GM18511 (cell line): ENCODE data around the gene CXXC5.

Experiments used
- ATAC-seq: cut with Tn5 transposase; IDR thresholded peaks from one replicate; pipeline ENCODE4 v1.9.1; 2021; ENCODE audit warnings: mild to moderate bottlenecking, moderate library complexity; ENCODE audit not compliant: unreplicated experiment

The CXXC5 gene

GRCh38 chr5:139678751-139679750 is 30.9 kb downstream of the CXXC5 start:
- no peak for ATAC-seq

GRCh38 chr5:139680368-139681111 is 32.4 kb downstream of the CXXC5 start:
- ATAC-seq: no peak

- ATAC-seq: no peak
Measured at GRCh38 chr5:139681112-139681458, 32.9 kb downstream of the CXXC5 start.

GRCh38 chr5:139681466-139681865 is 33.3 kb downstream of the CXXC5 start:
- ATAC-seq: no peak

GRCh38 chr5:139682016-139682975 is 34.1 kb downstream of the CXXC5 start:
- ATAC-seq: no peak

GRCh38 chr5:139683295-139684271 is 35.4 kb downstream of the CXXC5 start:
- ATAC-seq: no peak

GRCh38 chr5:139684350-139684880 is 36.3 kb downstream of the CXXC5 start:
- ATAC-seq: no peak

- no peak for ATAC-seq
Measured at GRCh38 chr5:139684881-139685749, 37.0 kb downstream of the CXXC5 start.

- no peak for ATAC-seq
Measured at GRCh38 chr5:139685886-139686285, 37.7 kb downstream of the CXXC5 start.

- no peak for ATAC-seq
Measured at GRCh38 chr5:139686356-139686705, 38.2 kb downstream of the CXXC5 start.

GRCh38 chr5:139686706-139687441 is 38.7 kb downstream of the CXXC5 start:
- ATAC-seq: no peak

GRCh38 chr5:139687656-139688055 is 39.5 kb downstream of the CXXC5 start:
- no peak for ATAC-seq

- ATAC-seq: no peak
Measured at GRCh38 chr5:139688088-139688702, 40.0 kb downstream of the CXXC5 start.

GRCh38 chr5:139688751-139689372 is 40.7 kb downstream of the CXXC5 start:
- no peak for ATAC-seq

- ATAC-seq: no peak
Measured at GRCh38 chr5:139689631-139690063, 41.5 kb downstream of the CXXC5 start.

- no peak for ATAC-seq
Measured at GRCh38 chr5:139690064-139690802, 42.1 kb downstream of the CXXC5 start.
